ENCODE data around the gene GCHFR. TPM values are rescaled to one million over a fixed set of nuclear protein-coding genes. Genes with fewer than 3 reads are reported as not detected.

GCHFR gene
- 2.0 TPM for polyA plus RNA-seq (2013, experiment 1 of 2; ENCODE audit: insufficient read length)
- 2.2 TPM for polyA plus RNA-seq (2013, experiment 2 of 2; ENCODE audit: insufficient read length)

- peak; percentile 61 for DNase-seq
These were observed at the start of gene GCHFR for GRCh38 chr15:40763801-40764628. TSS of gene GCHFR (plus strand) at chr15:40764068. CDS start at chr15:40764181, 113 bp downstream.

DNA sequence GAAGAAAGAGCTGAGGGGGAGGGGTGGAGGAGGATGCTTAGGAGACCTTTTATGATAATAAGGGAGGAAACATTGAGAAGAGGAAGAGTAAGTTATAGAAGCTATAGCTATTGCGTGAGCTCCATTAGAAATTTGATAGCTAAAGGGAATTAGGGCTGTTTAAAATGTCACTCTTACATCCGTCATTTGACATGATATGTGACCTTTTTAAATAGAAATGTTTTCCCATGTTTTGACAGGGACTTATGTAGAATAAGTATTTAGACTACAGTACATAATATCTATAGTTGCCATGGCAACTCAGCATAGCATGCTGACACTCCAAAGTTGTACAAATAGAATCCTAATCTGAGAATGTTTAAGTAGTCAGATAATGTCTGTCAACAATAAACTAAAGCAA is 49.7 kb upstream of the GCHFR start:
- DNase-seq: no peak

- DNase-seq: no peak
These were observed 47.7 kb upstream of the GCHFR start for GRCh38 chr15:40716165-40716564.

- no peak for DNase-seq
These were observed 42.2 kb upstream of the GCHFR start for GRCh38 chr15:40721701-40722100.

DNA sequence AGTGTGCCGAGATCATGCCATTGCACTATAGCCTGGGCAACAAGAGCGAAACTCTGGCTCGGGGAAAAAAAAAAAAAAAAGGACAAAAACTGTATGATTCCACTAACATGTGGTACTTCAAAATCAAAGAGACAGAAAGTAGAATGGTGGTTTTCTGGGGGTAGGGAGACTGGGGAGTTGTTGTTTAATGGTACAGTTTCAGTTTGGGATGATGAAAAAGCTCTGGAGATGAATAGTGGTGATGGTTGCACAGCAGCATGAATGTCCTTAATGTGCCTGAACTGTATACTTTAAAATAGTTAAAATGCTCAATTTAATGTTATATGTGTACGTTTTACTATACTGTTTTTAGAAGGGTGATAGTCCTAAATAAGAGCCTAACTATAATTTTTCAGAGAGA is 41.5 kb upstream of the GCHFR start:
- DNase-seq: no peak

- DNase-seq: no peak
These were observed 40.9 kb upstream of the GCHFR start for GRCh38 chr15:40722934-40723333.

DNA sequence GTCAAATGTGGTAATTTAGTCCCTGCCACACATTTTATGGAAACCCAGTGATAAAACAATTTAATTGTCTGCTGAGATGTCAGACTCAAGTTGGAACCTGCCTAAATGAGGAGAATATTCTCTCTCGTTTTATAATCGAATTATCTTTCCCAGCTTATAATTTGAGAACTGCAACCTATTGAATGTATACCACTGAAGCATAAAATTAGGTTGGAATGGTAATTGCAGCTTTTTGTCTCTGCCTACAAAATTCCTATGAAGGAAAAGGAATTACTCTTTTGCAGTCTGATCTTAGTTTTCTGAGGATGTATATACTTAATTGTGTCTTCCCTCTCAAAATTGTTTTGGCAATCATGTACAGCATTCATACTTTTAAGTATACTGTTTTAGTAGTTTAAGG is 39.9 kb upstream of the GCHFR start:
- DNase-seq: no peak

DNA sequence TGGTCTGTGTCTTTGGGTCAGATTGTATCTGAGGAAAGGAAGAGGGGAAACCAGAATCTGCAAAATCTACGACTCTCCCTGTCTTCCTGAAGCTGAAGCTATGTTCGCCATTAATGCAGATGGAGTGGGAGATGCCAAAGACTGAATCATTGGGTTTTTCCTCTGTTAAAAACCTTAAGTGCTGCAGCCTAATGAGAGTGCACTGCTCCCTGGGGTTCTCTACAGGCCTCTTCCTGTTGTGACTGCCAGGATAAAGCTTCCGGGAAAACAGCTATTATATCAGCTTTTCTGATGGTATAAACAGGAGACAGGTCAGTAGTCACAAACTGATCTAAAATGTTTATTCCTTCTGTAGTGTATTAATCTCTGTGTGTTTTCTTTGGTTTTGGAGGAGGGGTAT is 32.8 kb upstream of the GCHFR start:
- DNase-seq: no peak

DNA sequence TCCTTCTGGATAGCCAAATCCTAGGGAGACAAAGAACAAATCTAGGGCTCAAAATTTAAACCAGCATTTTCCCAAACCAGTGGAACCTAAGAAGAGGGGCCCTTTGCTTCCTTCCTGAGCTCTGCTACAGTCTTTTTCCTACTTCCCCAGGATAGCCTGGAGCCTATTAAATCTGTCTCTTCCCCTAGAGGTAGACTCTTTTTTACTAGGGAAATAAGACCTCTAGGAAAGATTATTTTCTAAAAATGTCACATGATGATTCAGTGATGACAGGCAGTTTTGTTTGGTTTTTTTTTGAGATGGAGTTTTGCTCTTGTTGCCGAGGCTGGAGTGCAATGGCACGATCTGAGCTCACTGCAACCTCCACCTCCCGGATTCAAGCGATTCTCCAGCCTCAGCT is 27.3 kb upstream of the GCHFR start:
- DNase-seq: no peak

DNA sequence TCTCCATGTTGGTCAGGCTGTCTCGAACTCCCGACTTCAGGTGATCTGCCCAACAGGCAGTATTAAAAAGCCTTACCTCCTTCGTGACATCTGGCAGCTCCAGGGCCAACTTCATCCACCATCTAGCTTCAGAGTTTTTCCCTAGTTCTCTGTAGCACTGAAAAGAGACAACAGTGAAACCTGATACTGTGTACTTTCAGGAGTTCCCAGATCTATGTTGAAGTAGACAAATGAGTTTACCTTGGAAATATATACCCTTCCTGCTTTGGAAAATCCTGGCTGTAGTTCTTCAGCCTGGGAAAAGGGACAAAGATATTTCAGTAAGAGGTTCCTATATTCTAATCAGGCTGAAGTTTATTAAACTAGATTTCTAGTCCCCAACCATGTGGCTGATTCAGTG is 26.8 kb upstream of the GCHFR start:
- DNase-seq: no peak

- DNase-seq: no peak
These were observed 24.8 kb upstream of the GCHFR start for GRCh38 chr15:40739047-40739446.

DNA sequence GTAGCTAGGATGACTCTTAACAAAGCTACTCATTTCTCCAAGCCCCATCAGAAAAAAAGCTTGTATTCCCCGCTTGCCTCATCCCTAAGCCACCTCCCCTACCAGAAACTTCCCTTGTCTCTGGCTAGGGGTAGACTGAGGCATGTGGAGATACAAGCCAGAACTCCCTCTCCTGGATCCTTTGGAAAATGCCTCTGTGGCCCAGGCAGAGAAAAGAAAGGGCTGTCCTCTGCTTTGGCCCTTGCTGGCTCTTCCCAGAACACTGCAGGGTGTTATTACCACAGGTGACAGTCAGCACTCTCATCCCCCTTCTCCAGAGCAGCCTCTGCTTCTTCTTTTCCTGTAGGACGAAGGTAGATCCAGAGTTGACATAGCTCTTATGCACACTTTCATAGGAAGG is 24.0 kb upstream of the GCHFR start:
- DNase-seq: no peak

DNA sequence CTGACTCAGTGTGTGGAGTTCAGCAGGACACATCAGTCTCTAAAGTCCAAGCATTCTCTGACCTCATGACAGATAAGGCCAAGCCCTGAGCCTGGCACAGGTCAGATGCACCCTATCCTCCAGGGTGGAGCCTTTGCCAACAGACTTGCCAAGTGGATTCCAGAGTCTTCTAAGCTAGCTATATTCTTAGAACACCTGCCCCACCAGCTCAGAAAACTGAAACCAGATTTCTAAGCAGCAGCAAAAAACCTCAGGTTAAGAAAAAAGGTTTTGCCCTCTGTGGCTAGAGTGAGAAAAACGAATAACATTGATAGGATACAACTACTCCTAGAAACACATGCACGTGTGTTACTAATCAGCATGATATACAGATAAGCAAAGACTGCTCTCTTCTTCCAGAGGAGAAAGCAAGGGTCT is 20.4 kb upstream of the GCHFR start:
- no peak for DNase-seq

GRCh38 chr15:40743921-40744814 is 19.7 kb upstream of the GCHFR start:
- DNase-seq: peak; percentile 50

DNA sequence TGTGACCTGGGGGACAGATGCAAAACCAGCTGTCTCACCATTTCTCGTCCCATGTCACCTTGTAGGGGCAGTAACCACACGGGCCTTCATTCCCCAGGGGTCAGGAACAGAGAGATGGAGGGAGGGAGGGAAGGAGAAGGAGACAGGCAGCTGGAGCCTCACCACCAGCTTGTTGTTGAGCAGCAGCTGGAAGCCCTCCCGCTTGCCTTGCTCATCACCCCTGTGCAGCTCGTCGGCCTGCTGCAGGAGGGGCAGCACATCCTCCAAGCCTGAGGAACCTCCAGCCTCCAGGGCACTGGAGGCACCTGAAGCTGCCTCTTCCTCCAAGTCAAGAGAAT is 19.1 kb upstream of the GCHFR start:
- DNase-seq: no peak

- DNase-seq: peak; percentile 64
These were observed 16.9 kb upstream of the GCHFR start for GRCh38 chr15:40746916-40747418.

DNA sequence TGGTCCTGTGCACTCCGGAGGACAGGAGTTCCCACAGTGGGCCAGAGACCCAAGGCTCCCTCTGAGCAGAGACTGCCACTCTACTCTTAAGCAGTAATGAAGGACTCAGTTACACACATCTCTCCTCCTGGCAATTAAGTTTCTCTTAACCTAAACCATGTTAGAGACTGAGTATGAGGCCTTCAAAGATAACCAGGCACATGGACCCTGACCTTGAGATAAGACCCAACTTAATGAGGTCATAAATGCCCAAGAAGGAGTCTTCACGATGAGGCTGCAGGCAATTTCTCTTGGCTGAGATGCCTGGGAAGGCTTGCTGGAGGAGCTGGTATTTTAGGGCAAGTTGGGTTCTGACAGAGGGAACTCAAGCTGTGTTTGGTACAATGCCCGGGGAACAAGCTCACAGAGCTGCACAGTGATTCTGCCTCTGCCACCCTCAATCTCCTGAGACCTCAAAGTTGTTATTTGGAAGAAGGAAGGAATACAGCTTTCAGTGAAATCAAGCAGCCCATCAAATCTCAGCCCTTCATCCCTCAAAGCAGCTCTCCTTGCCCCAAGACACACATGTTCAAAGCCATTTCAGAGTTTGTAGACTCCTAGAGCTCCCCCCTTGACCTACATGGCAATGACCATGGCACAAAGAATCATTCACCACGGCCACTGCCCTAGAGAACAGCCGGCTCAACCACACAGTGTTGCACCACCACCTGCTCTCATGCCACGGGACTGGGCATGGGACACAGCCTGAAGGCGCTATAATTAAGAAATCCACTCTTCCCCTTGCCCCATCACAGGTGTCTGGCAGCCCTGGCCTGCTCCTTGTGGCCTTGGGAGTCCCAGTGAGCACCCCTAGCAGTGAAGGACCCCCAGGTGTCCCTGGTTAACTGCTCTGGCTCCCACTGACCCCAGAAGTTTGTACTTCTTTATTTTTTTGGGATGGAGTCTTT is 15.9 kb upstream of the GCHFR start:
- no peak for DNase-seq

GRCh38 chr15:40749151-40749630 is 14.7 kb upstream of the GCHFR start:
- DNase-seq: no peak

GRCh38 chr15:40750885-40751284 is 13.0 kb upstream of the GCHFR start:
- DNase-seq: no peak

DNA sequence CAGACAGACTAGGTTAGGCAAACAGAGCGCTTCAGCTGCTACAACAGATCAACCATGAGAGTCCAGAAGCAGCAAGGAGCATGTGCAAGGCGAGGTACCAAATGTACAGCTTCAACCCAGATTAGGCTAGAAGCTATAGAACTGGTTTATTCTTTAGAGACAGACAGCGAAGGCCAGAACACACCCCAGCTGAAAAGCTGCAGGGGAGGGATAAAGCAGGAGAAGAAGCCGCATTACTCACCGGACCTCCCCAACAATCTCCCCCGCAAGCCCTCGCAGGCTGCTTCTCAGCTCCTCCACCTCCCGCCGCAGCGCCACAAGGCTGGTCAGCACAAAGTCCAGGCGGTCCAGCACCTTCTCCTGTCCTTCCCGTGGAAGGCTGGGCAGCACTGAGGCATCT is 12.1 kb upstream of the GCHFR start:
- DNase-seq: no peak

GRCh38 chr15:40754574-40754882 is 9.3 kb upstream of the GCHFR start:
- DNase-seq: no peak

Data from fibroblast of skin of back (primary cell).